Transverse colon (tissue), 4 donors: ENCODE measurements around the gene HLA-DQA1. TPM values are rescaled to one million over a fixed set of nuclear protein-coding genes. Genes with fewer than 3 reads are reported as not detected.

Experiments
- DNase-seq: peaks from one replicate; pipeline ENCODE4 v3.0.0-alpha.2; 2019
- H3K27ac ChIP-seq, 4 donors: fragments of 200-600 bp; sonication (generic); 2 replicates each; pipeline ENCODE4 v1.5.1; 2016 to 2018; ENCODE audit warnings: inconsistent platforms in 4 of 4
- H3K27me3 ChIP-seq: fragments of 200-600 bp; sonication (generic); 2 replicates; pipeline ENCODE4 v1.5.1; 2017; ENCODE audit warnings: inconsistent platforms
- H3K36me3 ChIP-seq, 4 donors: fragments of 200-600 bp; sonication (generic); 2 replicates each; pipeline ENCODE4 v1.5.1; 2017 to 2019; ENCODE audit warnings: inconsistent platforms in 4 of 4
- H3K4me1 ChIP-seq, 4 donors: fragments of 200-600 bp; sonication (generic); 2 replicates each; pipeline ENCODE4 v1.5.1; 2017 to 2020; ENCODE audit warnings: inconsistent platforms in 4 of 4
- H3K4me3 ChIP-seq, 4 donors: fragments of 200-600 bp; sonication (generic); 1 replicate in 1 of 4; 2 replicates in 3 of 4; pipeline versions ENCODE4 v1.5.1 to v1.6.1; 2017 to 2019; ENCODE audit warnings: inconsistent platforms in 4 of 4
- H3K9me3 ChIP-seq, 2 donors: fragments of 200-600 bp; sonication (generic); 2 replicates each; pipeline ENCODE4 v1.5.1; 2017 to 2019; ENCODE audit warnings: inconsistent platforms in 2 of 2
- POLR2A ChIP-seq: fragments of 450-650 bp; IDR thresholded peaks from one replicate; pipeline ENCODE4 v1.6.1; 2016; ENCODE audit warnings: antibody characterized with exemption, mild to moderate bottlenecking, moderate library complexity
- WGBS, 2 donors: methylation state at CpG; one replicate each; pipeline ENCODE4 v1.1.5; 2018; ENCODE audit warnings: low coverage in 1 of 2; 5-methylcytosine and 5-hydroxymethylcytosine counted together
- in situ Hi-C, 4 donors: fragments of 200-750 bp; cut with MboI; loops; one replicate each; pipeline versions ENCODE4 v1.15.0 to v1.15.1; 2017; ENCODE audit warnings: low sequenced_read_pairs in 3 of 4, low pct_ligation_motif_present in 1 of 4, low pct_unique_long_range_greater_than_20kb in 1 of 4
- intact Hi-C: fragments of 100-400 bp; cut with DNase I; formaldehyde crosslinking; loops from one replicate; pipeline ENCODE4 v1.15.1; 2023; ENCODE audit warnings: low total_unique reads
- total RNA-seq, 4 donors: library from RNA; depleted of rRNA; stranded (reverse); fragments of >200 nt; gene quantifications; one replicate each; pipeline ENCODE4 v1.1.0, GENCODE V29; 2016
- TF ChIP-seq, protein P1 (sequence below), 5 experiments: fragments of 200-600 bp in 3 of 5; fragments of 450-650 bp in 2 of 5; sonication (generic) in 3 of 5; IDR thresholded peaks; 1 replicate in 2 of 5; 2 replicates in 3 of 5; pipeline ENCODE4 v1.5.1; 2016 to 2017; ENCODE audit warnings: antibody characterized with exemption in 5 of 5, inconsistent platforms in 3 of 5, mild to moderate bottlenecking in 2 of 5, moderate library complexity in 1 of 5

HLA-DQA1 gene
- total RNA-seq, 4 donors from 2014 or later, result 0.41 to 4.5 (median 3.2) TPM; not detected in 1

DNA sequence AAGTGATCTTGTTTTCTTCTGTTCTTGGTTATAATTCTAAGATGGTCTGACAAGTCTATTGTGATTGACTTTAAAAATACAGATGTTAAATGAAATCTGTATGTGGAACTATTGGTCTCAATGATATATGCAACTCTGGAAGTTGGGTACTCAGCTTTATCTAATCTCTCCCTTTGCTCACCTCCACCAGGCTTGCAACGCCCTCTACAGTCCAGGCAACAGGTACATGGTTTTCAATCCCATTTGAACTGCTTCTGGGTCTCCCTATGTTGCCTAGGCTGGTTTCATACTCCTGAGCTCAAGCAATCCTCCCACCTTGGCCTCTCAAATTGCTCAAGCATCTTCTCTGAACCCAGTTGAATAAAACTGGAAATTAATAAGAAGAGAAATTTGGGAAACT lies 54.8 kb downstream of the HLA-DQA1 start:
- no peaks in the 10 kb centered on the region for H3K9me3 ChIP-seq
- H3K4me3 ChIP-seq, result no peak overlapping the region
- 0% methylated on average over 1 of the region's 1 CpG; no CpG with 5 or more reads in 1 of the 2 donors for WGBS, 2 donors
- in situ Hi-C loops (loop anchor here in 2 of 4 donors (10.0 kb wide), 2 partner anchors 103 to 447 kb away; no protein-coding TSS in a partner anchor), intact Hi-C loops (no loop called here)
- no peaks in the 10 kb centered on the region for H3K4me1 ChIP-seq
- no peak overlapping the region for H3K27ac ChIP-seq
- no peaks in the 10 kb centered on the region for H3K36me3 ChIP-seq
- H3K27me3 ChIP-seq, result peaks cover 38% of the 10 kb centered on the region
- TF ChIP-seq POLR2A, result no peak
- TF ChIP-seq, protein P1, sequence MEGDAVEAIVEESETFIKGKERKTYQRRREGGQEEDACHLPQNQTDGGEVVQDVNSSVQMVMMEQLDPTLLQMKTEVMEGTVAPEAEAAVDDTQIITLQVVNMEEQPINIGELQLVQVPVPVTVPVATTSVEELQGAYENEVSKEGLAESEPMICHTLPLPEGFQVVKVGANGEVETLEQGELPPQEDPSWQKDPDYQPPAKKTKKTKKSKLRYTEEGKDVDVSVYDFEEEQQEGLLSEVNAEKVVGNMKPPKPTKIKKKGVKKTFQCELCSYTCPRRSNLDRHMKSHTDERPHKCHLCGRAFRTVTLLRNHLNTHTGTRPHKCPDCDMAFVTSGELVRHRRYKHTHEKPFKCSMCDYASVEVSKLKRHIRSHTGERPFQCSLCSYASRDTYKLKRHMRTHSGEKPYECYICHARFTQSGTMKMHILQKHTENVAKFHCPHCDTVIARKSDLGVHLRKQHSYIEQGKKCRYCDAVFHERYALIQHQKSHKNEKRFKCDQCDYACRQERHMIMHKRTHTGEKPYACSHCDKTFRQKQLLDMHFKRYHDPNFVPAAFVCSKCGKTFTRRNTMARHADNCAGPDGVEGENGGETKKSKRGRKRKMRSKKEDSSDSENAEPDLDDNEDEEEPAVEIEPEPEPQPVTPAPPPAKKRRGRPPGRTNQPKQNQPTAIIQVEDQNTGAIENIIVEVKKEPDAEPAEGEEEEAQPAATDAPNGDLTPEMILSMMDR (IDR thresholded peaks at IDR 0.05), result peak; percentile 25 to 52 (median 49)
- peak; percentile 54 for DNase-seq

Other genes with a start within 250 kb of the HLA-DQA1 start
- not detected for gene BTNL2, start 230.2 kb upstream of the HLA-DQA1 start, total RNA-seq
- gene HLA-DRA, start 197.5 kb upstream of the HLA-DQA1 start, total RNA-seq, result 100 to 1,000 TPM in 2 of 4 donors, 10 to 100 TPM in 2; 37.0 to 202 (median 132) TPM
- gene HLA-DRB5, start 107.1 kb upstream of the HLA-DQA1 start, total RNA-seq, result 1 to 10 TPM in 3 of 4 donors, not detected in 1; 1.5 to 7.8 (median 5.2) TPM
- 10 to 100 TPM in 3 of 4 donors, 1 to 10 TPM in 1; 7.9 to 23.8 (median 12.6) TPM for gene HLA-DRB1, start 47.6 kb upstream of the HLA-DQA1 start, total RNA-seq
- gene HLA-DQB1, start 29.3 kb downstream of the HLA-DQA1 start, total RNA-seq, result 1 to 10 TPM in 2 of 4 donors, under 1 TPM in 1, not detected in 1; 0.14 to 1.9 (median 1.1) TPM
- gene HLA-DQA2, start 104.0 kb downstream of the HLA-DQA1 start, total RNA-seq, result 1 to 10 TPM in 1 of 4 donors, not detected in 3; 2.7 TPM
- under 1 TPM in 2 of 4 donors, not detected in 2; 0.27 to 0.32 TPM for gene HLA-DQB2, start 126.1 kb downstream of the HLA-DQA1 start, total RNA-seq
- gene HLA-DOB, start 179.6 kb downstream of the HLA-DQA1 start, total RNA-seq, result 1 to 10 TPM in 1 of 4 donors, not detected in 3; 5.7 TPM
- 10 to 100 TPM; 12.3 to 48.2 (median 27.1) TPM for gene TAP2, start 201.3 kb downstream of the HLA-DQA1 start, total RNA-seq
- gene PSMB8, start 206.6 kb downstream of the HLA-DQA1 start, total RNA-seq, result 10 to 100 TPM in 3 of 4 donors, 1 to 10 TPM in 1; 9.4 to 95.2 (median 72.6) TPM
- 10 to 100 TPM; 63.2 to 87.9 (median 75.3) TPM for gene TAP1, start 216.3 kb downstream of the HLA-DQA1 start, total RNA-seq
- gene PSMB9, start 216.8 kb downstream of the HLA-DQA1 start, total RNA-seq, result 10 to 100 TPM; 14.6 to 44.1 (median 32.9) TPM